GM19372 (cell line): ENCODE measurements around the gene USP35.

Experiments used
- ATAC-seq: cut with Tn5 transposase; IDR thresholded peaks from one replicate; pipeline ENCODE4 v1.9.1; 2021; ENCODE audit warnings: mild to moderate bottlenecking, low read depth, moderate library complexity; ENCODE audit not compliant: unreplicated experiment

Gene USP35

DNA sequence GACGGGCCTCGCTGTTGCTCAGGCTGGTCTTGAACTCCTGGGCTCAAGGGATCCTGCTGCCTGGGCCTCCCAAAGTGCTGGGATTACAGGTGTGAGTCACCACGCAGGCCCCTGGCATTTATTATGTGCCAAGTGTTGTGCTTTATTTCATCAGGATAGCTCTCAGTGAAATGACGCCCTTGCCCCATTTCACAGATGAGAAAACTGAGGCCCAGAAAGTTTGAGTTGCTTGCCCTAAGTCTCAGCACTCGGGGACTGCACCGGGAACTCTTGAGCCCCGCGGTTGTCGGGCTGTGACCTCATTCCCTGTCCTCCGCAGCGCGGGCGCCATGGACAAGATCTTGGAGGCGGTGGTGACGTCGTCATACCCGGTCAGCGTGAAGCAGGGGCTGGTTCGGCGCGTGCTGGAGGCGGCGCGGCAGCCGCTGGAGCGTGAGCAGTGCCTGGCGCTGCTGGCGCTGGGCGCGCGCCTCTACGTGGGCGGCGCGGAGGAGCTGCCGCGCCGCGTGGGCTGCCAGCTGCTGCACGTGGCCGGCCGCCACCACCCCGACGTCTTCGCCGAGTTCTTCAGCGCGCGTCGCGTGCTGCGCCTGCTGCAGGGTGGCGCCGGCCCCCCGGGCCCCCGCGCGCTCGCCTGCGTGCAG lies 7.3 kb downstream of the USP35 start:
- ATAC-seq, result no peak

GRCh38 chr11:78196661-78197091 lies 8.0 kb downstream of the USP35 start:
- ATAC-seq, result no peak

DNA sequence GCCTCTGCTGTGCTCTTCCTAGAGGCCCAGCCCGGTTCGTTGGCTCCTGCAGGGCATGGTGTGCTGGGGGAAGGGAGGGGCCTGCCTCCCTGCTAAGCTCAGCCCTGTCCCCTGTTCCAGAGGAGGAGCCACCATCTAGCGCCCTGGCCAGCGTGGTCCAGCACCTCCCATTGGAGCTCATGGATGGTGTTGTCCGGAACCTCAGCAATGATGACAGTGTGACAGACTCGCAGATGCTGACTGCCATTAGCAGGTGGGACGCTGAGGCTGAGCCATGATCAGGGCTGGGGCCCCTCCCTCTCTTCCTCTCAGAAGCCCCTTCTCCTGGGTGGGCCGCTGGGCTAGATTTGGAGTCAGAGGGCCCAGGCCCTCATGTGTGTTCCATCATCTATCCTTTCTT lies 9.1 kb downstream of the USP35 start:
- ATAC-seq, result no peak

GRCh38 chr11:78199015-78199652 lies 10.4 kb downstream of the USP35 start:
- no peak for ATAC-seq

DNA sequence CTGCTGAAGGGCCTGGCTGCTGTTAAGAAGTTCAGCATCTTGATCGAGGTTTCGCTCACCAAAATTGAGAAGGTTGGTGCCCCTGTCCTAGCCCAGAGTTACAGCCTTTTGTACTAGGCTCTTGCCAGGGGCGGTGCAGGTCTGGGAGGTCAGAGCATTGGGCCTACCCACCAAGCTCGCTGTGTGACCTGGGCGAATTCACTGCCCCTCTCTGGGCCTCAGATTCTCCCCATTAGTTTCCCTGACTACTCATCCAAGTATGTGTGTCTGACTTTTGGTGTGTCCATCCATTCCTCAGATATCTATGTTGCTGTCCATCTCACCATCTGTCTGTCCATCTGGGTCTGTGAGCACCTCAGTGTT lies 10.9 kb downstream of the USP35 start:
- ATAC-seq, result no peak

DNA sequence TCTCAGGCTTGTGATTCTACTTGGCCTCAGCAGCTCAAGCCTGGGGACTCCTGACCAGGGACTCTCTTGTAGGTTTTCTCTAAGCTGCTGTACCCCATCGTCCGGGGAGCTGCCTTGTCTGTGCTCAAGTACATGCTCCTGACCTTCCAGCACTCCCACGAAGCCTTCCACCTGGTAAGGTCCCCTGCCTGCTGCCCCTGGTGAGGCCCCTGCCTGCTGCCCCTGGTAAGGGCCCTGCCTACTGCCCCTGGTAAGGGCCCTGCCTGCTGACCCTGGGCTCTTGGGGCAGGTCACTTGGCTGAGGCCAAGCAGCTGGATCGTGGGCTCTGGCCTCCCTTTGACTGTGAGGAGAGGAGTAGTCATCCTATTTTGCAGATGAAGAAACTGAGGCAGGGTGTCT lies 11.3 kb downstream of the USP35 start:
- no peak for ATAC-seq

DNA sequence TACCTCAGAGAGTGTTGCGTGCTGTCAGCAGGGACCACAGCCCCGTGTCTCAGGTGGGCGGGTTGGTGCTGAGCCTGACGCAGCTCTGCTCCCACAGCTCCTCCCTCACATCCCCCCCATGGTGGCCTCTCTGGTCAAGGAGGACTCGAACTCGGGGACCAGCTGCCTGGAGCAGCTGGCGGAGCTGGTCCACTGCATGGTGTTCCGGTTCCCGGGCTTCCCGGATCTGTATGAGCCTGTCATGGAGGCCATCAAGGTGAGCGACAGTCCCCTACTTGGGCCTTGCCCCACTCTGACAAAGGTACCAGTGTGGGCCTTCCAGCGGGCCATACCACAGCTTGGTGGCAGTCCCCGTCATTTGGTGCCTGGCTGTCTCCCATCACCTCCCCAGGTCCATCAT lies 11.8 kb downstream of the USP35 start:
- no peak for ATAC-seq

- ATAC-seq, result no peak
These were observed 12.5 kb downstream of the USP35 start for GRCh38 chr11:78201096-78201818.

GRCh38 chr11:78202733-78203167 lies 14.0 kb downstream of the USP35 start:
- ATAC-seq, result no peak

GRCh38 chr11:78203184-78203583 lies 14.5 kb downstream of the USP35 start:
- ATAC-seq, result no peak

DNA sequence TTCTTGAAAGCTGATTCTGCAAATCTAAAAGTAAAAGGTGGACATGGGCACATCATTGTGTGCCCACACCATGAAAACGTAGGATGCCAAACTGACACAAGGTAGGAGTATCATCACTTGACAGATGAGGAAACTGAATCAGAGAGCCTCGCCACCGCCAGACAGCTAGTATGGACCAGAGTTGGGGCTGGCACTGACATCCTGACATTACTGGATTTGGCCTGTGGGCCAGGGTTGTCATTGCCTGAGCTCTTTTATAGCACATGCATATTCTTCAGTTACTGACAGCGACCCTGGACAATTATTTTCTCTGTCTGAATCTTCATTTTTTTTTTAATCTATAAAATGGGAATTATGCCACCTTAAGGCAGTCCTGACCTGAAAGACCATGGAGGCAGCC lies 16.5 kb downstream of the USP35 start:
- no peak for ATAC-seq

DNA sequence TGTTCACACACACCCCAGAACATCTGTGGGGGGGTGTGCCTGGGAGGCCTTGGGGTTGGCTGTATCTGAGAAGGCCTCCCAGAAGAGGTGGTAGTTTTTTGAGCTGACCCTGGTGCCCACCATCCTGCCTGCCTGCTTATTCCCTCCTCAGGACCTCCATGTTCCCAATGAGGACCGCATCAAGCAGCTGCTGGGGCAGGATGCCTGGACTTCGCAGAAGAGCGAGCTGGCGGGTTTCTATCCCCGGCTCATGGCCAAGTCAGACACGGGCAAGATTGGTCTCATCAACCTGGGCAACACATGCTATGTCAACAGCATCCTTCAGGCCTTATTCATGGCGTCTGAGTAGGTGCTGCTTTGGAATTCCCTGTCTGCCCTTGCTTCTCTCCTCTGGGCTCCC lies 17.0 kb downstream of the USP35 start:
- ATAC-seq, result no peak

GRCh38 chr11:78207532-78208256 lies 19.0 kb downstream of the USP35 start:
- ATAC-seq, result no peak

GRCh38 chr11:78208257-78209165 lies 19.8 kb downstream of the USP35 start:
- no peak for ATAC-seq

DNA sequence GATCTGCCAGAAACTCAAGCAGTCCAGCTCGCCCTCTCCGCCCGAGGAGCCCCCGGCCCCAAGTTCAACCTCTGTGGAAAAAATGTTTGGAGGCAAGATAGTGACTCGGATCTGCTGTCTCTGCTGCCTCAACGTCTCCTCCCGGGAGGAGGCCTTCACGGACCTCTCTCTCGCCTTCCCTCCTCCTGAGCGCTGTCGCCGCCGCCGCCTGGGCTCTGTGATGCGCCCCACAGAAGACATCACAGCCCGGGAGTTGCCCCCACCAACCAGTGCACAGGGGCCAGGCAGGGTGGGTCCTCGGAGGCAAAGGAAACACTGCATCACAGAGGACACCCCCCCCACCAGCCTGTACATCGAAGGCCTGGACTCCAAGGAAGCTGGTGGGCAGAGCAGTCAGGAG lies 20.8 kb downstream of the USP35 start:
- no peak for ATAC-seq

DNA sequence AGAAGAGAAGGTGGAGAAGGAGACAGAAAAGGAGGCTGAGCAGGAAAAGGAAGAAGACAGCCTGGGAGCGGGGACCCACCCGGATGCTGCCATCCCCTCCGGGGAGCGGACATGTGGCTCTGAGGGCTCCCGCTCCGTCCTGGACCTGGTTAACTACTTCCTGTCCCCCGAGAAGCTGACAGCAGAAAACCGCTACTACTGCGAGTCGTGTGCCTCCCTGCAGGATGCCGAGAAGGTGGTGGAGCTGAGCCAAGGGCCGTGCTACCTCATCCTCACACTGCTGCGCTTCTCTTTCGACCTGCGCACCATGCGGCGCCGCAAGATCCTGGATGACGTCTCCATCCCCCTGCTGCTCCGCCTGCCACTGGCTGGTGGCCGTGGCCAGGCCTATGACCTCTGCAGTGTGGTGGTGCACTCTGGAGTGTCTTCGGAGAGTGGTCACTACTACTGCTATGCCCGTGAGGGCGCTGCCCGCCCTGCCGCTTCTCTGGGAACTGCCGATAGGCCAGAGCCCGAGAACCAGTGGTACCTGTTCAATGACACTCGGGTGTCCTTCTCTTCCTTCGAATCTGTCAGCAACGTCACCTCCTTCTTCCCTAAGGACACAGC lies 21.4 kb downstream of the USP35 start:
- ATAC-seq, result no peak

GRCh38 chr11:78211565-78211964 lies 22.8 kb downstream of the USP35 start:
- no peak for ATAC-seq

GRCh38 chr11:78212586-78213371 lies 24.1 kb downstream of the USP35 start:
- no peak for ATAC-seq
